Measurements from ENCODE around the gene GABRA4. TPM values are rescaled to one million over a fixed set of nuclear protein-coding genes. Genes with fewer than 3 reads are reported as not detected.

The GABRA4 gene
- total and polyA plus RNA-seq, 2 donors (not counting 1 experiment from before 2014, with no cell fraction given), result not detected

DNA sequence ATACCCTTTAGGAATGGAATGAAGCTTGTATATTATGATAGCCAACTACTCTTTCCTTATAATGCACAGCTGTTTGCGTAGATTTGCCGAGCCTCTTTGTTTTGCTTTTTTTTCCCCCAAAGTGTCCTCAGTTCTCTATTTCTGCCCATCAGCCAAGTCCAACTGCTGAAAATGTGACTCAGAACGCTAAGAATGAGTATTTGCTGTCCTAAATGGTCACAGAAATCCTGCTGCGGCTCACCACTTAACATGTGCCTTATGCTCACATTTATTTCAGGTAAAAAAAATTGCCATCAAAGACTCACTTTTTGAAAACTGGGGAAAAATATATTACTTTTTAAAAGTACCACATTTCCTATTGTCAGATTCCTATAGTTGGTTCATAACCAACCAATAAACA is 36.9 kb downstream of the GABRA4 start:
- CTCF ChIA-PET, result no interaction called here
- no CpG with 5 or more reads among the region's 4 CpGs for WGBS (ENCODE audit: insufficient coverage)
- Histone ChIP-seq H3K4me1 (ENCODE audit: control insufficient read depth in 2 of 2, insufficient read depth in 2 of 2, low read length in 2 of 2) (no peaks in the 10 kb centered on the region), H3K27me3 (replicated peaks in 1 of 4; ENCODE audit: control extremely low read depth in 1 of 4, control insufficient read depth in 3 of 4, insufficient read depth in 4 of 4, low read length in 3 of 4) (no peaks in the 10 kb centered on the region), H3K36me3 (replicated peaks in 1 of 2; ENCODE audit: control extremely low read depth in 1 of 2, control insufficient read depth in 1 of 2, extremely low read depth in 1 of 2, insufficient read depth in 2 of 2, low read length in 1 of 2) (no peaks in the 10 kb centered on the region), H2AFZ (ENCODE audit: insufficient read depth, low read depth, low read length, poor library complexity, severe bottlenecking) (no peak overlapping the region), H3K27ac (ENCODE audit: low read length in 2 of 2) (no peak overlapping the region), H3K4me2 (replicated peaks; ENCODE audit: low read depth, low read length, poor library complexity, severe bottlenecking) (no peak overlapping the region), H3K4me3 (ENCODE audit: control extremely low read depth in 1 of 5, extremely low read depth in 1 of 5, insufficient read depth in 1 of 5, low read depth in 2 of 5, low read length in 4 of 5) (no peak overlapping the region), H3K79me2 (ENCODE audit: control insufficient read depth, insufficient read depth, low read length) (no peaks in the 10 kb centered on the region), H3K9me3 (ENCODE audit: control extremely low read depth in 1 of 3, control insufficient read depth in 2 of 3, insufficient read depth in 1 of 3, low read length in 2 of 3) (no peaks in the 10 kb centered on the region), H4K20me1 (ENCODE audit: control insufficient read depth, insufficient read depth, low read length, poor library complexity, severe bottlenecking) (no peaks in the 10 kb centered on the region), H3K9ac (ENCODE audit: low read length) (no peak overlapping the region)
- POLR2A ChIA-PET, result no interaction called here
- Mint-ChIP-seq H3K9me3 (ENCODE audit: insufficient read depth) (no peaks in the 10 kb centered on the region), H3K4me1 (no peaks in the 10 kb centered on the region), H3K27ac (no peak overlapping the region), H3K4me3 (no peak overlapping the region), H3K27me3 (no peaks in the 10 kb centered on the region)
- no peak for DNase-seq
- TF ChIP-seq EZH2 (IDR thresholded peaks at IDR 0.05; ENCODE audit: borderline replicate concordance, insufficient read depth, low read depth, low read length, poor library complexity, severe bottlenecking), result no peak
- TF ChIP-seq, protein P1, sequence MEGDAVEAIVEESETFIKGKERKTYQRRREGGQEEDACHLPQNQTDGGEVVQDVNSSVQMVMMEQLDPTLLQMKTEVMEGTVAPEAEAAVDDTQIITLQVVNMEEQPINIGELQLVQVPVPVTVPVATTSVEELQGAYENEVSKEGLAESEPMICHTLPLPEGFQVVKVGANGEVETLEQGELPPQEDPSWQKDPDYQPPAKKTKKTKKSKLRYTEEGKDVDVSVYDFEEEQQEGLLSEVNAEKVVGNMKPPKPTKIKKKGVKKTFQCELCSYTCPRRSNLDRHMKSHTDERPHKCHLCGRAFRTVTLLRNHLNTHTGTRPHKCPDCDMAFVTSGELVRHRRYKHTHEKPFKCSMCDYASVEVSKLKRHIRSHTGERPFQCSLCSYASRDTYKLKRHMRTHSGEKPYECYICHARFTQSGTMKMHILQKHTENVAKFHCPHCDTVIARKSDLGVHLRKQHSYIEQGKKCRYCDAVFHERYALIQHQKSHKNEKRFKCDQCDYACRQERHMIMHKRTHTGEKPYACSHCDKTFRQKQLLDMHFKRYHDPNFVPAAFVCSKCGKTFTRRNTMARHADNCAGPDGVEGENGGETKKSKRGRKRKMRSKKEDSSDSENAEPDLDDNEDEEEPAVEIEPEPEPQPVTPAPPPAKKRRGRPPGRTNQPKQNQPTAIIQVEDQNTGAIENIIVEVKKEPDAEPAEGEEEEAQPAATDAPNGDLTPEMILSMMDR (IDR thresholded peaks at IDR 0.05), result no peak
- intact Hi-C loops (cut with micrococcal nuclease), result no loop called here
- no peak for ATAC-seq (ENCODE audit: low read depth)

DNA sequence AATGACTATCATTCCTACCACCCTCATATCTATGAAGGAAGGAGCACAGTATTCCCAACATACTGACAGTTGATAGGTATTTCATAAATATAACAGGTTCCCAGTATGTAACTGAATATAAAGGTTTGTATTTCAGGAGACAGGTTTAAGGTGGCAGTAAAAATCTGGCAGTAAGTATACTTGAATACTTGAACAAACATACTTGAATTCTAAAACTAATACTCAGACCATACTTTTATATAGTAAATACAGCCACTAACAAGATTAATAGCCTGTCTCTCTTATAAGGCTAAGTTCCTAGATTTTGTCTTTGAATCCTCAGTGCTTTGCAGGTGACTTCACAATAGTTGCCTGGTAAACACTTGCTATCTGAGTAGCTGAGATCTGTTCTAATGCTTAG is 37.8 kb downstream of the GABRA4 start:
- no peaks in the 10 kb centered on the region for H3K27me3 ChIP-seq (replicated peaks in 1 of 4; ENCODE audit: control extremely low read depth in 1 of 4, control insufficient read depth in 3 of 4, insufficient read depth in 4 of 4, low read length in 3 of 4)

More for the DNA sequence above, 37.8 kb downstream of the GABRA4 start:
- Mint-ChIP-seq H3K4me3 (no peak overlapping the region), H3K9me3 (ENCODE audit: insufficient read depth) (no peaks in the 10 kb centered on the region), H3K4me1 (no peaks in the 10 kb centered on the region), H3K27ac (no peak overlapping the region), H3K27me3 (no peaks in the 10 kb centered on the region)
- Histone ChIP-seq H3K9ac (ENCODE audit: low read length) (no peak overlapping the region), H3K4me2 (replicated peaks; ENCODE audit: low read depth, low read length, poor library complexity, severe bottlenecking) (no peak overlapping the region), H3K27ac (ENCODE audit: low read length in 2 of 2) (no peak overlapping the region), H3K4me1 (ENCODE audit: control insufficient read depth in 2 of 2, insufficient read depth in 2 of 2, low read length in 2 of 2) (no peaks in the 10 kb centered on the region), H4K20me1 (ENCODE audit: control insufficient read depth, insufficient read depth, low read length, poor library complexity, severe bottlenecking) (no peaks in the 10 kb centered on the region), H2AFZ (ENCODE audit: insufficient read depth, low read depth, low read length, poor library complexity, severe bottlenecking) (no peak overlapping the region), H3K4me3 (ENCODE audit: control extremely low read depth in 1 of 5, extremely low read depth in 1 of 5, insufficient read depth in 1 of 5, low read depth in 2 of 5, low read length in 4 of 5) (no peak overlapping the region), H3K36me3 (replicated peaks in 1 of 2; ENCODE audit: control extremely low read depth in 1 of 2, control insufficient read depth in 1 of 2, extremely low read depth in 1 of 2, insufficient read depth in 2 of 2, low read length in 1 of 2) (no peaks in the 10 kb centered on the region), H3K9me3 (ENCODE audit: control extremely low read depth in 1 of 3, control insufficient read depth in 2 of 3, insufficient read depth in 1 of 3, low read length in 2 of 3) (no peaks in the 10 kb centered on the region), H3K79me2 (ENCODE audit: control insufficient read depth, insufficient read depth, low read length) (no peaks in the 10 kb centered on the region)
- ChIA-PET POLR2A (no interaction called here), CTCF (no interaction called here)
- TF ChIP-seq, protein P1 (IDR thresholded peaks at IDR 0.05), result no peak
- TF ChIP-seq EZH2 (IDR thresholded peaks at IDR 0.05; ENCODE audit: borderline replicate concordance, insufficient read depth, low read depth, low read length, poor library complexity, severe bottlenecking), result no peak
- no peak for DNase-seq
- intact Hi-C loops (cut with micrococcal nuclease), result no loop called here
- ATAC-seq (ENCODE audit: low read depth), result no peak
